ENCODE measurements around the gene PPP1R18. TPM values are rescaled to one million over a fixed set of nuclear protein-coding genes. Genes with fewer than 3 reads are reported as not detected.
A peak's percentile ranks its signal among the peaks of the same experiment; 100 is the strongest.

Gene PPP1R18
- total and polyA plus RNA-seq, 9 of the 15 experiments (the other 6 are each of a cell fraction or from before 2014, with no cell fraction given), result 12.0 to 99.2 (median 42.6) TPM

- TF ChIP-seq FOS (IDR thresholded peaks at IDR 0.05; ENCODE audit: extremely low read depth, insufficient read length) (no peak), POLR3A (IDR thresholded peaks at IDR 0.05; ENCODE audit: borderline replicate concordance, extremely low read depth, insufficient read depth, insufficient read length) (no peak), ZNF668 (CRISPR knock-in tag; IDR thresholded peaks at IDR 0.05) (no peak), MXI1 (IDR thresholded peaks at IDR 0.05; ENCODE audit: low read depth, low read length) (0 out of 2 replicates have a peak, but pooled peaks have one; percentile 50), BCL6 (CRISPR knock-in tag; IDR thresholded peaks at IDR 0.05) (no peak), NR1H2 (CRISPR knock-in tag; IDR thresholded peaks at IDR 0.05) (0 out of 2 replicates have a peak, but pooled peaks have one; percentile 46), HDAC2 (IDR thresholded peaks at IDR 0.05) (peak; percentile 79; the same call in 1 of the 2 replicates), ZNF347 (CRISPR knock-in tag; IDR thresholded peaks at IDR 0.05; ENCODE audit: low read depth) (no peak), SIN3A (IDR thresholded peaks at IDR 0.05; ENCODE audit: borderline replicate concordance in 2 of 2, control insufficient read depth in 1 of 2, low read depth in 2 of 2, low read length in 2 of 2) (peak in 1 of 2 experiments; percentile 66; a peak in 2 of 4 replicates), MECOM (CRISPR knock-in tag; IDR thresholded peaks at IDR 0.05) (no peak), BRD9 (IDR thresholded peaks at IDR 0.05; ENCODE audit: low read depth, partially characterized antibody) (no peak), HNRNPL (IDR thresholded peaks at IDR 0.05; ENCODE audit: low read depth, low read length) (peak; percentile 84; the same call in 1 of the 2 replicates), ATF4 (CRISPR knock-in tag; IDR thresholded peaks at IDR 0.05) (no peak), SLC30A9 (CRISPR knock-in tag; IDR thresholded peaks at IDR 0.05) (no peak), ZNF140 (CRISPR knock-in tag; IDR thresholded peaks at IDR 0.05) (no peak), SPI1 (IDR thresholded peaks at IDR 0.05; ENCODE audit: borderline replicate concordance, low read depth, low read length) (no peak), BMI1 (IDR thresholded peaks at IDR 0.05; ENCODE audit: low read length) (no peak), SAP30 (IDR thresholded peaks at IDR 0.05; ENCODE audit: borderline replicate concordance, insufficient read depth, low read depth, low read length, poor library complexity, severe bottlenecking) (peak; percentile 90), ZNF263 (CRISPR knock-in tag; IDR thresholded peaks at IDR 0.05; ENCODE audit: borderline replicate concordance) (peak; percentile 79), ZNF124 (CRISPR knock-in tag; IDR thresholded peaks at IDR 0.05) (no peak), ZFP1 (CRISPR knock-in tag; IDR thresholded peaks at IDR 0.05) (no peak), GTF2E2 (tag; IDR thresholded peaks at IDR 0.05) (no peak; the same call in 1 of the 2 replicates), ZNF134 (CRISPR knock-in tag; conservative IDR thresholded peaks at IDR 0.05) (0 out of 2 replicates have a peak, but pooled peaks have one; percentile 5), ZNF431 (CRISPR knock-in tag; IDR thresholded peaks at IDR 0.05) (peak; percentile 60), ZNF785 (CRISPR knock-in tag; IDR thresholded peaks at IDR 0.05) (no peak), LCOR (CRISPR knock-in tag; IDR thresholded peaks at IDR 0.05) (0 out of 2 replicates have a peak, but pooled peaks have one; percentile 30), ZNF511 (CRISPR knock-in tag; IDR thresholded peaks at IDR 0.05) (peak; percentile 83; the same call in 1 of the 2 replicates), ETV6 (IDR thresholded peaks at IDR 0.05; ENCODE audit: borderline replicate concordance in 1 of 2, low read depth in 2 of 2, low read length in 1 of 2) (no peak; a peak in 1 of 4 replicates), ETV6 (CRISPR knock-in tag; IDR thresholded peaks at IDR 0.05; ENCODE audit: borderline replicate concordance) (no peak)
Observed at GRCh38 chr6:30647242-30648116, 39.0 kb downstream of the PPP1R18 start (continued).
